Peyer's patch (tissue), 4 donors: Measurements from ENCODE around the gene IFIT1B. TPM values are rescaled to one million over a fixed set of nuclear protein-coding genes. Genes with fewer than 3 reads are reported as not detected.

Source experiments
- DNase-seq, 3 donors: peaks; one replicate each; pipeline ENCODE4 v3.0.0-alpha.2; 2017 to 2019
- H3K27ac ChIP-seq, 4 donors: fragments of 200-600 bp; sonication (generic); one replicate each; pipeline ENCODE4 v1.5.1; 2016 to 2019
- H3K27me3 ChIP-seq, 2 donors: fragments of 200-600 bp; sonication (generic); one replicate each; pipeline ENCODE4 v1.5.1; 2019
- H3K36me3 ChIP-seq, 3 donors: fragments of 200-600 bp; sonication (generic); one replicate each; pipeline ENCODE4 v1.5.1; 2016 to 2019
- H3K4me1 ChIP-seq, 4 donors: fragments of 200-600 bp; sonication (generic); one replicate each; pipeline ENCODE4 v1.5.1; 2016 to 2019
- H3K4me3 ChIP-seq, 4 donors: fragments of 200-600 bp; sonication (generic); 1 replicate in 3 of 4; 2 replicates in 1 of 4; pipeline ENCODE4 v1.5.1; 2016 to 2019; ENCODE audit warnings: mild to moderate bottlenecking in 1 of 4
- H3K9me3 ChIP-seq, 4 donors: fragments of 200-600 bp; sonication (generic); one replicate each; pipeline ENCODE4 v1.5.1; 2016 to 2019; ENCODE audit warnings: mild to moderate bottlenecking in 1 of 4
- POLR2A ChIP-seq, 2 donors: fragments of 450-650 bp; IDR thresholded peaks; one replicate each; pipeline ENCODE4 v1.5.1; 2017; ENCODE audit warnings: antibody characterized with exemption in 2 of 2, mild to moderate bottlenecking in 2 of 2, moderate library complexity in 2 of 2
- total RNA-seq, 4 donors: library from RNA; depleted of rRNA; stranded (reverse); fragments of >200 nt; gene quantifications; one replicate each; pipeline ENCODE4 v1.1.0, GENCODE V29; 2016
- TF ChIP-seq, protein P1 (sequence below), 6 experiments: fragments of 450-650 bp in 4 of 6; fragments of 200-600 bp in 2 of 6; sonication (generic) in 1 of 6; IDR thresholded peaks; one replicate each; pipeline ENCODE4 v1.5.1; 2017 to 2019; ENCODE audit warnings: antibody characterized with exemption in 6 of 6, mild to moderate bottlenecking in 3 of 6, moderate library complexity in 1 of 6

Gene IFIT1B
- total RNA-seq, 4 donors from 2014 or later = not detected

GRCh38 chr10:89425000-89425399 is 47.1 kb downstream of the IFIT1B start:
- Histone ChIP-seq H3K27me3 (no peaks in the 10 kb centered on the region), H3K36me3 (peaks cover 0 to 8% (median 3%) of the 10 kb centered on the region in 3 donors), H3K9me3 (no peaks in the 10 kb centered on the region), H3K27ac (no peak overlapping the region), H3K4me1 (no peaks in the 10 kb centered on the region), H3K4me3 (no peak overlapping the region)
- no peak for TF ChIP-seq POLR2A (IDR thresholded peaks at IDR 0.05)
- TF ChIP-seq, protein P1, sequence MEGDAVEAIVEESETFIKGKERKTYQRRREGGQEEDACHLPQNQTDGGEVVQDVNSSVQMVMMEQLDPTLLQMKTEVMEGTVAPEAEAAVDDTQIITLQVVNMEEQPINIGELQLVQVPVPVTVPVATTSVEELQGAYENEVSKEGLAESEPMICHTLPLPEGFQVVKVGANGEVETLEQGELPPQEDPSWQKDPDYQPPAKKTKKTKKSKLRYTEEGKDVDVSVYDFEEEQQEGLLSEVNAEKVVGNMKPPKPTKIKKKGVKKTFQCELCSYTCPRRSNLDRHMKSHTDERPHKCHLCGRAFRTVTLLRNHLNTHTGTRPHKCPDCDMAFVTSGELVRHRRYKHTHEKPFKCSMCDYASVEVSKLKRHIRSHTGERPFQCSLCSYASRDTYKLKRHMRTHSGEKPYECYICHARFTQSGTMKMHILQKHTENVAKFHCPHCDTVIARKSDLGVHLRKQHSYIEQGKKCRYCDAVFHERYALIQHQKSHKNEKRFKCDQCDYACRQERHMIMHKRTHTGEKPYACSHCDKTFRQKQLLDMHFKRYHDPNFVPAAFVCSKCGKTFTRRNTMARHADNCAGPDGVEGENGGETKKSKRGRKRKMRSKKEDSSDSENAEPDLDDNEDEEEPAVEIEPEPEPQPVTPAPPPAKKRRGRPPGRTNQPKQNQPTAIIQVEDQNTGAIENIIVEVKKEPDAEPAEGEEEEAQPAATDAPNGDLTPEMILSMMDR (IDR thresholded peaks at IDR 0.05) = no peak
- no peak for DNase-seq

DNA sequence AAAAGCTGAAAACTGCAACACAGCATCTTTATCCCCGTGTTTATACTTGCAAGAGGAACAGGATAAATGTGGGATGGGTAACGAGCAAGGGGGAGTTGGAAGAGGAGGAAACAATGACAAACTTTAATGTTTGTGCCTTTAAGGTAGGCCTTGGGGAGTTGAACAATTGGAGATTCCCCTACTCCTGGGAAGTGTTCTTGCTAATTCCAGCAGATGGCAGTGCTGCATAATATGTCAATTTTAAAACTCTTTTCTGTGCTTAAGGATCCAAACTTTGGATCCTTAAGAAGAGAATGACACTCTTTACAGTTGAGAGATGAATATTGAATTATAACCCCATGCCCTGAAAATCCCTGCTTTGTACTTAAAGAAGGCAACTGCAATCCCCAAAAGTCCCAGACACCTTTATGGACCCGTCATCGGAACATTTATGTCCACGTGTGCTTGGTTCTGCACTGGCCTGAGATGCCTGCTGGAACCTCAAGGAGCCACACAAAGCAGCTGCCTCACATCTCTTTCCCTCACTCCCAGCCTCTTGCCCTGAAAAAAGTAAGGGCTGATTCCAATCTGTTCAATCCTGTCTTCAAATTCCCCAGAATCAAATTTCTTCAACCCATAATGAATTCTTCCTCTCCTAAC is 48.5 kb downstream of the IFIT1B start:
- Histone ChIP-seq H3K4me1 (no peaks in the 10 kb centered on the region), H3K27ac (no peak overlapping the region), H3K36me3 (no peaks in the 10 kb centered on the region), H3K27me3 (no peaks in the 10 kb centered on the region), H3K9me3 (no peaks in the 10 kb centered on the region), H3K4me3 (no peak overlapping the region)
- peak in 1 of 3 donors; percentile 62 for DNase-seq
- TF ChIP-seq POLR2A (IDR thresholded peaks at IDR 0.05) = no peak
- TF ChIP-seq, protein P1 (IDR thresholded peaks at IDR 0.05) = peak; percentile 44 to 88 (median 76)

DNA sequence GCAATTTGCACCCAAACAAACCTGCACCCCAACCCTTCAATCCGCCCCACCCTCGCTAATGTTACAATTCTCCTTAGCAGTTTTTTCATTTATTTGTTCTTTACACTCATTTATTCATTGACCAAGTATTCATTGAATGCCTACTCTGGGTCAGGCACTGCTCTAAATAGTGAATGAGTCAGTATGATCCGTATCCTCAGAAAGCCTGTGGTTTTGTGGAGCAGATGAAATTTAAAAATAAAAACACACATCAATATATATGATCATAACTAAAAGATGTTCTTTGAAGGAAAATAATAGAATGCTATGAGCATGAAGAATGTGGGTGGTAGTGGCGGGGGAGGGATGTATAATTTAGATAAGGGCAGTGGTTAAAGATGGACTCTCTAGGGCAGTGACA is 49.8 kb downstream of the IFIT1B start:
- Histone ChIP-seq H3K9me3 (no peaks in the 10 kb centered on the region), H3K36me3 (no peaks in the 10 kb centered on the region), H3K27ac (no peak overlapping the region), H3K27me3 (no peaks in the 10 kb centered on the region), H3K4me3 (no peak overlapping the region), H3K4me1 (no peaks in the 10 kb centered on the region)
- DNase-seq = no peak
- no peak for TF ChIP-seq POLR2A (IDR thresholded peaks at IDR 0.05)
- TF ChIP-seq, protein P1 (IDR thresholded peaks at IDR 0.05) = no peak

GRCh38 chr10:89428877-89429276 is 51.0 kb downstream of the IFIT1B start:
- H3K4me1 ChIP-seq = no peaks in the 10 kb centered on the region
- no peak overlapping the region for H3K4me3 ChIP-seq
- H3K27ac ChIP-seq = no peak overlapping the region
- no peak for DNase-seq
- H3K36me3 ChIP-seq = no peaks in the 10 kb centered on the region
- H3K27me3 ChIP-seq = no peaks in the 10 kb centered on the region
- TF ChIP-seq POLR2A (IDR thresholded peaks at IDR 0.05) = no peak
- TF ChIP-seq, protein P1 (IDR thresholded peaks at IDR 0.05) = no peak
- no peaks in the 10 kb centered on the region for H3K9me3 ChIP-seq

- Histone ChIP-seq H3K27ac (no peak overlapping the region), H3K4me3 (no peak overlapping the region), H3K4me1 (no peaks in the 10 kb centered on the region), H3K27me3 (no peaks in the 10 kb centered on the region), H3K9me3 (no peaks in the 10 kb centered on the region), H3K36me3 (no peaks in the 10 kb centered on the region)
- no peak for DNase-seq
- TF ChIP-seq, protein P1 (IDR thresholded peaks at IDR 0.05) = no peak
- TF ChIP-seq POLR2A (IDR thresholded peaks at IDR 0.05) = no peak
Measured at GRCh38 chr10:89431977-89432376, 54.1 kb downstream of the IFIT1B start.

Other genes with a start within 250 kb of the IFIT1B start
- 1 to 10 TPM in 2 of 4 donors, under 1 TPM in 1, not detected in 1; 0.70 to 9.9 (median 3.1) TPM for gene CH25H, start 170.7 kb upstream of the IFIT1B start, total RNA-seq
- gene LIPA, start 126.3 kb upstream of the IFIT1B start, total RNA-seq = 100 to 1,000 TPM in 2 of 4 donors, 10 to 100 TPM in 2; 30.5 to 349 (median 116) TPM
- gene IFIT2, start 76.0 kb upstream of the IFIT1B start, total RNA-seq = 10 to 100 TPM in 1 of 4 donors, 1 to 10 TPM in 3; 3.3 to 10.9 (median 4.7) TPM
- 10 to 100 TPM; 10.6 to 16.4 (median 13.7) TPM for gene IFIT3, start 50.1 kb upstream of the IFIT1B start, total RNA-seq
- gene IFIT1, start 14.6 kb downstream of the IFIT1B start, total RNA-seq = 1 to 10 TPM; 3.3 to 9.3 (median 6.8) TPM
- 10 to 100 TPM in 3 of 4 donors, 1 to 10 TPM in 1; 7.2 to 15.6 (median 12.6) TPM for gene IFIT5, start 36.5 kb downstream of the IFIT1B start, total RNA-seq
- gene SLC16A12, start 157.5 kb downstream of the IFIT1B start, total RNA-seq = under 1 TPM in 1 of 4 donors, not detected in 3; 0.38 TPM